GM12878 (cell line): ENCODE results near the gene PHLPP1. TPM values are rescaled to one million over a fixed set of nuclear protein-coding genes. Genes with fewer than 3 reads are reported as not detected.
A peak's percentile ranks its signal among the peaks of the same experiment; 100 is the strongest.

Source experiments
- ATAC-seq: fragments of 200-7000 bp; cut with Tn5 transposase; 3 replicates; pipeline ENCODE4 v1.9.1; 2020; ENCODE audit warnings: mild to moderate bottlenecking, moderate library complexity
- BruUV-seq: library from RNA; stranded (reverse); fragments of 400-500 nt; replicated peaks from 2 replicates; lab custom pipeline; 2021; lab: Mats Ljungman, UMichigan
- CTCF ChIA-PET: fragments of 300-600 bp; sonication (Branson Sonifier 250); formaldehyde crosslinking; extraction: SDS; loops from one replicate; lab custom pipeline; 2021; ENCODE audit warnings: inconsistent platforms; lab: Yijun Ruan, JAX
- POLR2A ChIA-PET: fragments of 350-600 bp; formaldehyde crosslinking; extraction: SDS; loops from one replicate; lab custom pipeline; 2021; ENCODE audit warnings: inconsistent platforms; lab: Charles Lee
- RAD21 ChIA-PET: fragments of 300-600 bp; sonication (Branson Sonifier 250); formaldehyde crosslinking; loops from one replicate; lab custom pipeline; 2023; ENCODE audit warnings: antibody characterized with exemption; ENCODE audit not compliant: unreplicated experiment; lab: Charles Lee
- SMC1A ChIA-PET: fragments of 300-600 bp; sonication (Branson Sonifier 250); formaldehyde crosslinking; loops from one replicate; lab custom pipeline; 2023; ENCODE audit not compliant: unreplicated experiment, uncharacterized antibody; lab: Charles Lee
- DNase-seq: peaks from one replicate; pipeline ENCODE4 v3.0.0-alpha.2; 2011; ENCODE audit warnings: low read depth, low spot score
- FAIRE-seq: peaks from 3 replicates; lab custom pipeline; 2011; peaks lifted over from hg19 to GRCh38; lab: Jason Lieb, UNC
- H2AFZ ChIP-seq: 2 replicates; pipeline ENCODE4 v1.6.0; 2011; ENCODE audit warnings: low read depth, low read length, control low read depth; ENCODE audit not compliant: control insufficient read depth
- H3K27ac ChIP-seq: 2 replicates; pipeline ENCODE4 v1.5.1; 2011; ENCODE audit warnings: control low read depth; ENCODE audit not compliant: control insufficient read depth, insufficient read depth
- H3K27me3 ChIP-seq, 2 experiments: replicated peaks in 1 of 2; 2 replicates each; pipeline versions ENCODE4 v1.6.0 to v1.6.1; 2011; ENCODE audit warnings: low read length in 1 of 2; ENCODE audit not compliant: control insufficient read depth in 2 of 2, insufficient read depth in 2 of 2
- H3K36me3 ChIP-seq, 2 experiments: 2 replicates each; pipeline ENCODE4 v1.5.1; 2011; ENCODE audit warnings: low read length in 1 of 2; ENCODE audit not compliant: control insufficient read depth in 2 of 2, insufficient read depth in 2 of 2
- H3K4me1 ChIP-seq: 2 replicates; pipeline ENCODE4 v1.6.1; 2011; ENCODE audit warnings: mild to moderate bottlenecking, low read length, moderate library complexity, mixed read lengths; ENCODE audit not compliant: control insufficient read depth, insufficient read depth
- H3K4me2 ChIP-seq: 2 replicates; pipeline ENCODE4 v1.6.0; 2011; ENCODE audit warnings: control low read depth; ENCODE audit not compliant: control insufficient read depth, insufficient read depth
- H3K4me3 ChIP-seq: fragments of 200-600 bp; sonication (generic); 2 replicates; pipeline ENCODE4 v1.5.1; 2016
- H3K79me2 ChIP-seq: 2 replicates; pipeline ENCODE4 v1.6.0; 2011; ENCODE audit warnings: low read length; ENCODE audit not compliant: control insufficient read depth, insufficient read depth
- H3K9ac ChIP-seq: 2 replicates; pipeline ENCODE4 v1.8.0; 2011; ENCODE audit warnings: low read length, control low read depth, mixed read lengths; ENCODE audit not compliant: control insufficient read depth, insufficient read depth
- H3K9me3 ChIP-seq: replicated peaks from 3 replicates; pipeline ENCODE4 v1.5.1; 2011; ENCODE audit warnings: mild to moderate bottlenecking, low read length; ENCODE audit not compliant: control insufficient read depth, insufficient read depth
- H4K20me1 ChIP-seq: 2 replicates; pipeline ENCODE4 v1.6.0; 2011; ENCODE audit not compliant: control insufficient read depth, insufficient read depth
- BACH1 ChIP-seq: fragments of 450-650 bp; IDR thresholded peaks from 2 replicates; pipeline ENCODE4 v1.6.1; 2017; ENCODE audit warnings: mild to moderate bottlenecking, borderline replicate concordance
- KDM1A ChIP-seq: fragments of 200-600 bp; sonication (generic); IDR thresholded peaks from 2 replicates; pipeline ENCODE4 v1.6.1; 2016; ENCODE audit warnings: borderline replicate concordance
- PRDM15 ChIP-seq: fragments of 450-650 bp; formaldehyde crosslinking; IDR thresholded peaks from 2 replicates; pipeline ENCODE4 v1.4.0; 2020; ENCODE audit warnings: mild to moderate bottlenecking, moderate library complexity
- RAD21 ChIP-seq: IDR thresholded peaks from 2 replicates; pipeline ENCODE4 v1.6.1; 2011; ENCODE audit warnings: mild to moderate bottlenecking, low read depth, low read length, moderate library complexity; ENCODE audit not compliant: insufficient read depth
- SMC3 ChIP-seq: IDR thresholded peaks from 2 replicates; pipeline ENCODE4 v1.6.1; 2011; ENCODE audit warnings: low read length, improper control_type of control experiment, borderline replicate concordance
- TCF12 ChIP-seq: IDR thresholded peaks from 2 replicates; pipeline ENCODE4 v1.6.1; 2011; ENCODE audit warnings: low read depth, mild to moderate bottlenecking, low read length
- TCF3 ChIP-seq: IDR thresholded peaks from 2 replicates; pipeline ENCODE4 v1.6.1; 2012; ENCODE audit warnings: low read depth, mild to moderate bottlenecking, low read length, borderline replicate concordance; ENCODE audit not compliant: insufficient read depth
- YY1 ChIP-seq: IDR thresholded peaks from 2 replicates; pipeline ENCODE4 v1.6.1; 2011; ENCODE audit warnings: low read depth, mild to moderate bottlenecking, low read length
- WGBS: methylation state at CpG from one replicate; pipeline ENCODE4 v1.1.6; 2016; ENCODE audit warnings: low lambda C conversion rate; ENCODE audit not compliant: insufficient replicate concordance, insufficient coverage; ENCODE audit errors: missing lambda C conversion rate; 5-methylcytosine and 5-hydroxymethylcytosine counted together
- in situ Hi-C: fragments of 300-500 bp; cut with MboI; formaldehyde crosslinking; loops from 9 replicates; pipeline ENCODE4 v1.14.3; 2018; ENCODE audit warnings: mixed read lengths
- intact Hi-C: fragments of 100-400 bp; cut with micrococcal nuclease; formaldehyde crosslinking; loops from one replicate; pipeline ENCODE4 v1.14.2; 2022; ENCODE audit not compliant: unreplicated experiment
- polyA plus RNA-seq, 11 experiments: library from polyadenylated mRNA; depleted of rRNA in 4 of 11; unstranded in 6 of 11; stranded (reverse) in 5 of 11; fragments of >200 nt; fragmentation: Nextera tagmentation in 4 of 11; fragmentation: Illumina TruSeq in 1 of 11; extraction: Ambion mirVana in 4 of 11; extraction: Trizol in 1 of 11; gene quantifications; 1 replicate in 1 of 11; 2 replicates in 10 of 11; pipeline versions ENCODE4 v1.2.1 to v1.2.3, GENCODE V29; 2011 to 2016; ENCODE audit warnings: inconsistent platforms in 2 of 11, missing spikeins in 2 of 11, low read depth in 1 of 11
- total RNA-seq, 4 experiments: library from RNA; depleted of rRNA in 3 of 4; stranded (reverse); fragments of >200 nt in 3 of 4; fragmentation: Illumina TruSeq in 1 of 4; extraction: Trizol in 1 of 4; gene quantifications; 2 replicates each; pipeline versions ENCODE4 v1.2.1 to v1.2.3, GENCODE V29; 2013 to 2021
- TF ChIP-seq, protein P1 (sequence below), 3 experiments: IDR thresholded peaks in 2 of 3; conservative IDR thresholded peaks in 1 of 3; 2 replicates each; pipeline ENCODE4 v1.5.1; 2011; ENCODE audit warnings: low read depth in 3 of 3, low read length in 3 of 3, mild to moderate bottlenecking in 3 of 3, control low read depth in 2 of 3, moderate library complexity in 2 of 3, inconsistent platforms in 1 of 3, mixed read lengths in 1 of 3; ENCODE audit not compliant: control insufficient read depth in 2 of 3, insufficient read depth in 1 of 3; ENCODE audit errors: extremely low read depth in 1 of 3
- TF ChIP-seq, protein P2 (sequence below): fragments of 450-650 bp; IDR thresholded peaks from 2 replicates; pipeline ENCODE4 v1.6.1; 2017; ENCODE audit warnings: mild to moderate bottlenecking, moderate library complexity

Gene PHLPP1
- total and polyA plus RNA-seq, 10 of the 15 experiments (the other 5 are each of a cell fraction or from before 2014, with no cell fraction given), result 0.42 to 7.0 (median 1.9) TPM

DNA sequence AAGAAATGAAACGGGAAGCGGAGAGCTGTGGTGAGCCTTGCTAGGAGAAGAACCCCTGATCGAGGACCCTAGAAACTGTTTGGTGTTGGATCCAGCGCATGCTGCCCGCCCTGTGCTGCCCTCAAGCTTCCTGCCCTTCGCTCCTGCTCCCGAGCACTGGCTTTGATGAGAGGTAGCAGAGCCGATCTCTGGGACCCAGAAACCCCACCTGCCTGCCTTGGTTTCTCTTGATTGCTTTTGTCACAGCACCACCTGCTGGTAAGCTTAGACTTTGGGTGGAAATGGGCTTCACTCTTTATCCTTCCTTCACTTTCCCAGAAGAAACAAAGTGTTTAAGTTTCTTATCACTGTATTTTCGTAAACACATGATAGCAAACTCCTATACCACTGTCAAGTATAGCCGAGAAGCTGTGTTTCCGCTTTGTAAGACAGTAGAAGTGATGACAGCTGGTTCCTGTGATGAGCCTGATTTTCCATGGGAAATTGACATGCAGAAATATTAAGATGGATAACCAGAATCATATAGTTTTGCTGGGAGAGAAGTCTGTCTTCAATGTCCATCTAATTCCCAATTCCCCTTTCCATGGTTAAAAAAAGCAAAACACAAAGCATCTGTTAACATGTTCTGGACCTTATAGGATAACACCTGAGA lies 267.4 kb downstream of the PHLPP1 start:
- Histone ChIP-seq H3K79me2 (no peaks in the 10 kb centered on the region), H3K4me3 (no peak overlapping the region), H3K27me3 (no peaks in the 10 kb centered on the region), H4K20me1 (no peaks in the 10 kb centered on the region), H3K9ac (no peak overlapping the region), H3K4me1 (no peaks in the 10 kb centered on the region), H3K27ac (no peak overlapping the region), H3K4me2 (peak overlapping the region; percentile 58; the same call in 1 of the 2 replicates), H2AFZ (no peak overlapping the region), H3K9me3 (no peaks in the 10 kb centered on the region), H3K36me3 (peaks cover 0 to 7% of the 10 kb centered on the region in 2 experiments; a peak in 2 of 4 replicates)
- peak; percentile 81 for TF ChIP-seq SMC3
- TF ChIP-seq TCF3, result no peak
- no peak for TF ChIP-seq PRDM15 (CRISPR knock-in tag)
- 0 out of 2 replicates have a peak, but pooled peaks have one; percentile 18 for TF ChIP-seq TCF12
- TF ChIP-seq, protein P1, sequence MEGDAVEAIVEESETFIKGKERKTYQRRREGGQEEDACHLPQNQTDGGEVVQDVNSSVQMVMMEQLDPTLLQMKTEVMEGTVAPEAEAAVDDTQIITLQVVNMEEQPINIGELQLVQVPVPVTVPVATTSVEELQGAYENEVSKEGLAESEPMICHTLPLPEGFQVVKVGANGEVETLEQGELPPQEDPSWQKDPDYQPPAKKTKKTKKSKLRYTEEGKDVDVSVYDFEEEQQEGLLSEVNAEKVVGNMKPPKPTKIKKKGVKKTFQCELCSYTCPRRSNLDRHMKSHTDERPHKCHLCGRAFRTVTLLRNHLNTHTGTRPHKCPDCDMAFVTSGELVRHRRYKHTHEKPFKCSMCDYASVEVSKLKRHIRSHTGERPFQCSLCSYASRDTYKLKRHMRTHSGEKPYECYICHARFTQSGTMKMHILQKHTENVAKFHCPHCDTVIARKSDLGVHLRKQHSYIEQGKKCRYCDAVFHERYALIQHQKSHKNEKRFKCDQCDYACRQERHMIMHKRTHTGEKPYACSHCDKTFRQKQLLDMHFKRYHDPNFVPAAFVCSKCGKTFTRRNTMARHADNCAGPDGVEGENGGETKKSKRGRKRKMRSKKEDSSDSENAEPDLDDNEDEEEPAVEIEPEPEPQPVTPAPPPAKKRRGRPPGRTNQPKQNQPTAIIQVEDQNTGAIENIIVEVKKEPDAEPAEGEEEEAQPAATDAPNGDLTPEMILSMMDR (IDR thresholded peaks at IDR 0.05 in 2 of 3, conservative IDR thresholded peaks at IDR 0.05 in 1 of 3; ENCODE audit: control insufficient read depth in 2 of 3, extremely low read depth in 1 of 3, insufficient read depth in 1 of 3, low read depth in 3 of 3, low read length in 3 of 3), result peak; percentile 75 to 82 (median 78)
- no peak for TF ChIP-seq BACH1
- TF ChIP-seq, protein P2, sequence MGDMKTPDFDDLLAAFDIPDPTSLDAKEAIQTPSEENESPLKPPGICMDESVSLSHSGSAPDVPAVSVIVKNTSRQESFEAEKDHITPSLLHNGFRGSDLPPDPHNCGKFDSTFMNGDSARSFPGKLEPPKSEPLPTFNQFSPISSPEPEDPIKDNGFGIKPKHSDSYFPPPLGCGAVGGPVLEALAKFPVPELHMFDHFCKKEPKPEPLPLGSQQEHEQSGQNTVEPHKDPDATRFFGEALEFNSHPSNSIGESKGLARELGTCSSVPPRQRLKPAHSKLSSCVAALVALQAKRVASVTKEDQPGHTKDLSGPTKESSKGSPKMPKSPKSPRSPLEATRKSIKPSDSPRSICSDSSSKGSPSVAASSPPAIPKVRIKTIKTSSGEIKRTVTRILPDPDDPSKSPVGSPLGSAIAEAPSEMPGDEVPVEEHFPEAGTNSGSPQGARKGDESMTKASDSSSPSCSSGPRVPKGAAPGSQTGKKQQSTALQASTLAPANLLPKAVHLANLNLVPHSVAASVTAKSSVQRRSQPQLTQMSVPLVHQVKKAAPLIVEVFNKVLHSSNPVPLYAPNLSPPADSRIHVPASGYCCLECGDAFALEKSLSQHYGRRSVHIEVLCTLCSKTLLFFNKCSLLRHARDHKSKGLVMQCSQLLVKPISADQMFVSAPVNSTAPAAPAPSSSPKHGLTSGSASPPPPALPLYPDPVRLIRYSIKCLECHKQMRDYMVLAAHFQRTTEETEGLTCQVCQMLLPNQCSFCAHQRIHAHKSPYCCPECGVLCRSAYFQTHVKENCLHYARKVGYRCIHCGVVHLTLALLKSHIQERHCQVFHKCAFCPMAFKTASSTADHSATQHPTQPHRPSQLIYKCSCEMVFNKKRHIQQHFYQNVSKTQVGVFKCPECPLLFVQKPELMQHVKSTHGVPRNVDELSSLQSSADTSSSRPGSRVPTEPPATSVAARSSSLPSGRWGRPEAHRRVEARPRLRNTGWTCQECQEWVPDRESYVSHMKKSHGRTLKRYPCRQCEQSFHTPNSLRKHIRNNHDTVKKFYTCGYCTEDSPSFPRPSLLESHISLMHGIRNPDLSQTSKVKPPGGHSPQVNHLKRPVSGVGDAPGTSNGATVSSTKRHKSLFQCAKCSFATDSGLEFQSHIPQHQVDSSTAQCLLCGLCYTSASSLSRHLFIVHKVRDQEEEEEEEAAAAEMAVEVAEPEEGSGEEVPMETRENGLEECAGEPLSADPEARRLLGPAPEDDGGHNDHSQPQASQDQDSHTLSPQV, result 0 out of 2 replicates have a peak, but pooled peaks have one; percentile 37
- 0 out of 2 replicates have a peak, but pooled peaks have one; percentile 35 for TF ChIP-seq YY1
- peak; percentile 98 for TF ChIP-seq RAD21
- TF ChIP-seq KDM1A, result no peak
- no TSS peak for BruUV-seq
- ChIA-PET CTCF (interaction anchor here (0.7 to 6.4 kb wide), 37 partner anchors 9 to 805 kb away, joined by 3 to 66 read pairs (median 4); partner anchors contain the start of genes PHLPP1 and VPS4B), RAD21 (interaction anchor here (0.9 to 2.6 kb wide), 5 partner anchors 25 to 396 kb away, joined by 3 to 23 read pairs (median 5); partner anchors contain the start of gene PHLPP1), SMC1A (interaction anchor here (0.5 to 3.4 kb wide), 15 partner anchors 21 to 700 kb away, joined by 3 to 22 read pairs (median 5); partner anchors contain the start of gene PHLPP1), POLR2A (no interaction called here)
- intact Hi-C loops (loop anchor here (1.0 to 10.0 kb wide), 6 partner anchors 268 to 798 kb away; partner anchors contain the start of genes PIGN and RELCH), in situ Hi-C loops (loop anchor here (5.0 kb wide), 1 partner anchor 270 kb away; no protein-coding TSS in a partner anchor)
- peak; percentile 88 for ATAC-seq
- 33% methylated on average over 9 of the region's 11 CpGs for WGBS
- peak; percentile 7 for DNase-seq
- FAIRE-seq, result peak; percentile 82
